H1 (cell line): ENCODE data around the gene ZNF277. TPM values are rescaled to one million over a fixed set of nuclear protein-coding genes. Genes with fewer than 3 reads are reported as not detected.
A peak's percentile ranks its signal among the peaks of the same experiment; 100 is the strongest.

Experiments used
- CTCF ChIA-PET: fragments of 300-600 bp; sonication (Branson Sonifier 250); formaldehyde crosslinking; loops from one replicate; lab custom pipeline; 2021; ENCODE audit not compliant: partially characterized antibody; lab: Charles Lee
- POLR2A ChIA-PET: fragments of 300-600 bp; sonication (Branson Sonifier 250); formaldehyde crosslinking; loops from one replicate; lab custom pipeline; 2021; ENCODE audit warnings: inconsistent platforms; ENCODE audit not compliant: partially characterized antibody; lab: Charles Lee
- DNase-seq, 2 experiments: peaks; one replicate each; pipeline versions ENCODE4 v3.0.0 to v3.0.0-alpha.2; 2010 to 2022; ENCODE audit warnings: low spot score in 2 of 2, low read depth in 1 of 2, mixed read lengths in 1 of 2
- FAIRE-seq: peaks from 2 replicates; lab custom pipeline; 2011; peaks lifted over from hg19 to GRCh38; lab: Jason Lieb, UNC
- H2AFZ ChIP-seq: 2 replicates; pipeline ENCODE4 v1.8.1; 2012; ENCODE audit warnings: low read length, inconsistent platforms
- H2AK5ac ChIP-seq: 2 replicates; pipeline ENCODE4 v1.6.1; 2013; ENCODE audit warnings: low read depth, low read length
- H2BK120ac ChIP-seq: replicated peaks from 2 replicates; pipeline ENCODE3; 2013; ENCODE audit warnings: low read depth, low read length, inconsistent platforms
- H2BK12ac ChIP-seq: 2 replicates; pipeline ENCODE4 v1.6.1; 2013; ENCODE audit warnings: low read depth, low read length
- H2BK15ac ChIP-seq: 2 replicates; pipeline ENCODE4 v1.6.1; 2013; ENCODE audit warnings: low read length
- H2BK20ac ChIP-seq: 2 replicates; pipeline ENCODE4 v1.6.1; 2013; ENCODE audit warnings: low read length
- H2BK5ac ChIP-seq: 2 replicates; pipeline ENCODE4 v1.6.1; 2013; ENCODE audit warnings: low read depth, low read length
- H3K14ac ChIP-seq: 2 replicates; pipeline ENCODE4 v1.6.1; 2013; ENCODE audit warnings: inconsistent platforms; ENCODE audit not compliant: insufficient read length
- H3K18ac ChIP-seq: 2 replicates; pipeline ENCODE4 v1.6.1; 2013; ENCODE audit warnings: low read length; ENCODE audit errors: extremely low read depth
- H3K23ac ChIP-seq: 2 replicates; pipeline ENCODE4 v1.6.1; 2013; ENCODE audit warnings: inconsistent platforms; ENCODE audit not compliant: insufficient read length
- H3K23me2 ChIP-seq: 2 replicates; pipeline ENCODE4 v1.6.1; 2013; ENCODE audit warnings: low read depth, low read length
- H3K27ac ChIP-seq: 2 replicates; pipeline ENCODE4 v1.6.1; 2011; ENCODE audit warnings: low read depth, low read length, inconsistent platforms
- H3K27me3 ChIP-seq, 4 experiments: replicated peaks in 1 of 4; 1 replicate in 1 of 4; 2 replicates in 3 of 4; pipeline versions ENCODE4 v1.6.1 to v1.8.1; 2011 to 2013; ENCODE audit warnings: low read length in 3 of 4, mild to moderate bottlenecking in 3 of 4, inconsistent platforms in 2 of 4, mixed read lengths in 2 of 4, moderate library complexity in 1 of 4; ENCODE audit not compliant: control insufficient read depth in 3 of 4, insufficient read depth in 3 of 4; ENCODE audit errors: extremely low read depth in 1 of 4
- H3K36me3 ChIP-seq, 4 experiments: 2 replicates each; pipeline versions ENCODE4 v1.6.1 to v1.8.1; 2011 to 2013; ENCODE audit warnings: mild to moderate bottlenecking in 4 of 4, low read length in 3 of 4, moderate library complexity in 2 of 4, control low read depth in 1 of 4, inconsistent platforms in 1 of 4; ENCODE audit not compliant: insufficient read depth in 4 of 4, control insufficient read depth in 2 of 4
- H3K4ac ChIP-seq: replicated peaks from 2 replicates; pipeline ENCODE3; 2013; ENCODE audit warnings: low read length, low read depth, mixed read lengths, inconsistent platforms; ENCODE audit not compliant: insufficient read length
- H3K4me1 ChIP-seq, 4 experiments: replicated peaks in 1 of 4; 1 replicate in 1 of 4; 2 replicates in 3 of 4; pipeline versions ENCODE4 v1.6.1 to v1.8.1; 2011 to 2013; ENCODE audit warnings: low read length in 3 of 4, inconsistent platforms in 2 of 4, mixed read lengths in 1 of 4; ENCODE audit not compliant: insufficient read depth in 4 of 4, control insufficient read depth in 3 of 4
- H3K4me2 ChIP-seq, 2 experiments: 2 replicates each; pipeline versions ENCODE4 v1.6.1 to v1.8.1; 2011 to 2013; ENCODE audit warnings: low read depth in 2 of 2, low read length in 2 of 2, control low read depth in 1 of 2, inconsistent platforms in 1 of 2, mild to moderate bottlenecking in 1 of 2; ENCODE audit not compliant: insufficient read depth in 1 of 2
- H3K4me3 ChIP-seq, 4 experiments: fragments of 200-600, 300-600 bp in 1 of 4; sonication (generic), shearing (Covaris generic), sonication (Bioruptor Twin) in 1 of 4; 2 replicates each; pipeline versions ENCODE4 v1.5.1 to v1.8.1; 2011 to 2016; ENCODE audit warnings: low read length in 4 of 4, low read depth in 3 of 4, control low read depth in 2 of 4, inconsistent platforms in 2 of 4, mild to moderate bottlenecking in 2 of 4, mixed read lengths in 1 of 4, moderate library complexity in 1 of 4; ENCODE audit not compliant: insufficient read depth in 2 of 4; ENCODE audit errors: extremely low read depth in 1 of 4
- H3K56ac ChIP-seq: replicated peaks from 2 replicates; pipeline ENCODE3; 2013; ENCODE audit warnings: low read depth, mild to moderate bottlenecking, mixed read lengths, low read length, inconsistent platforms; ENCODE audit not compliant: insufficient read length
- H3K79me1 ChIP-seq: 2 replicates; pipeline ENCODE4 v1.6.1; 2013; ENCODE audit warnings: low read depth, low read length, control low read depth
- H3K79me2 ChIP-seq, 2 experiments: 2 replicates each; pipeline versions ENCODE4 v1.6.1 to v1.8.1; 2012 to 2013; ENCODE audit warnings: low read length in 2 of 2, mild to moderate bottlenecking in 2 of 2, inconsistent platforms in 1 of 2; ENCODE audit not compliant: insufficient read depth in 2 of 2, control insufficient read depth in 1 of 2
- H3K9ac ChIP-seq, 4 experiments: replicated peaks in 1 of 4; 1 replicate in 1 of 4; 2 replicates in 3 of 4; pipeline versions ENCODE4 v1.6.1 to v1.8.1; 2011 to 2013; ENCODE audit warnings: low read depth in 3 of 4, low read length in 3 of 4, control low read depth in 2 of 4, mild to moderate bottlenecking in 2 of 4, moderate library complexity in 2 of 4, inconsistent platforms in 1 of 4; ENCODE audit errors: extremely low read depth in 1 of 4
- H3K9me3 ChIP-seq, 2 experiments: 2 replicates each; pipeline versions ENCODE4 v1.6.1 to v1.8.1; 2012 to 2013; ENCODE audit warnings: mild to moderate bottlenecking in 2 of 2, moderate library complexity in 2 of 2, control low read depth in 1 of 2, inconsistent platforms in 1 of 2, low read depth in 1 of 2, low read length in 1 of 2, mixed read lengths in 1 of 2; ENCODE audit not compliant: insufficient read depth in 2 of 2
- H4K20me1 ChIP-seq, 2 experiments: replicated peaks in 1 of 2; 2 replicates each; pipeline versions ENCODE3 to v1.8.1; 2011 to 2013; ENCODE audit warnings: inconsistent platforms in 2 of 2, low read length in 2 of 2, mild to moderate bottlenecking in 1 of 2; ENCODE audit not compliant: insufficient read depth in 2 of 2, control insufficient read depth in 1 of 2
- H4K5ac ChIP-seq: 2 replicates; pipeline ENCODE4 v1.6.1; 2013; ENCODE audit warnings: low read length, low read depth, mixed read lengths, inconsistent platforms; ENCODE audit not compliant: insufficient read length
- H4K8ac ChIP-seq: 2 replicates; pipeline ENCODE4 v1.8.0; 2013; ENCODE audit warnings: mild to moderate bottlenecking, moderate library complexity, low read length, inconsistent platforms; ENCODE audit not compliant: insufficient read depth; ENCODE audit errors: extremely low read depth
- H4K91ac ChIP-seq: replicated peaks from 2 replicates; pipeline ENCODE3; 2013; ENCODE audit warnings: low read length, mixed read lengths, inconsistent platforms; ENCODE audit not compliant: insufficient read length
- CBX5 ChIP-seq: fragments of 300-800, 300-1000 bp; sonication (generic); IDR thresholded peaks from 2 replicates; pipeline ENCODE4 v1.7.1; 2016; ENCODE audit warnings: antibody characterized with exemption, low read length, low read depth
- CBX8 ChIP-seq: fragments of 300-800, 300-1000 bp; sonication (generic); IDR thresholded peaks from 2 replicates; pipeline ENCODE4 v1.7.1; 2016; ENCODE audit warnings: low read depth, low read length, borderline replicate concordance
- CREB1 ChIP-seq: IDR thresholded peaks from 2 replicates; pipeline ENCODE4 v1.6.1; 2012; ENCODE audit warnings: inconsistent platforms
- EP300 ChIP-seq, 2 experiments: IDR thresholded peaks; 1 replicate in 1 of 2; 2 replicates in 1 of 2; pipeline ENCODE4 v1.6.1; 2011 to 2012; ENCODE audit warnings: low read depth in 2 of 2, low read length in 2 of 2, mild to moderate bottlenecking in 2 of 2, borderline replicate concordance in 1 of 2, inconsistent platforms in 1 of 2, moderate library complexity in 1 of 2
- GTF2F1 ChIP-seq: IDR thresholded peaks from 2 replicates; pipeline ENCODE4 v1.6.1; 2012; ENCODE audit warnings: low read depth, low read length, improper control_type of control experiment, borderline replicate concordance
- JUND ChIP-seq: IDR thresholded peaks from 2 replicates; pipeline ENCODE4 v1.6.1; 2011; ENCODE audit warnings: mild to moderate bottlenecking, improper control_type of control experiment, low read length
- MAFK ChIP-seq: IDR thresholded peaks from 2 replicates; pipeline ENCODE4 v1.6.1; 2012; ENCODE audit warnings: low read depth, mild to moderate bottlenecking, improper control_type of control experiment, low read length
- RFX5 ChIP-seq: IDR thresholded peaks from 2 replicates; pipeline ENCODE4 v1.6.1; 2011; ENCODE audit warnings: low read depth, low read length, improper control_type of control experiment, borderline replicate concordance
- RNF2 ChIP-seq: fragments of 200-900, 300-1000 bp; sonication (generic); IDR thresholded peaks from 2 replicates; pipeline ENCODE4 v1.7.1; 2016; ENCODE audit warnings: borderline replicate concordance, low read depth, mild to moderate bottlenecking, antibody characterized with exemption, low read length; ENCODE audit not compliant: poor library complexity, severe bottlenecking; ENCODE audit errors: missing control alignments
- TCF12 ChIP-seq: IDR thresholded peaks from 2 replicates; pipeline ENCODE4 v1.6.1; 2011; ENCODE audit warnings: low read depth, mild to moderate bottlenecking, low read length
- ZNF274 ChIP-seq: IDR thresholded peaks from 2 replicates; pipeline ENCODE4 v1.7.0; 2012; ENCODE audit warnings: low read length, borderline replicate concordance; ENCODE audit errors: extremely low read depth
- WGBS, 2 experiments: shearing (Covaris generic) in 1 of 2; methylation state at CpG; one replicate each; pipeline versions ENCODE4 v1.1.6 to v1.1.7; 2013 to 2015; ENCODE audit warnings: low lambda C conversion rate in 2 of 2, mixed read lengths in 2 of 2, inconsistent platforms in 1 of 2, low coverage in 1 of 2, missing lambda C conversion rate in 1 of 2; ENCODE audit not compliant: insufficient replicate concordance in 2 of 2, insufficient coverage in 1 of 2, insufficient read length in 1 of 2; ENCODE audit errors: extremely low coverage in 1 of 2, missing lambda C conversion rate in 1 of 2; 5-methylcytosine and 5-hydroxymethylcytosine counted together
- polyA plus RNA-seq, 7 experiments: library from polyadenylated mRNA; depleted of rRNA in 3 of 7; stranded (reverse) in 5 of 7; unstranded in 2 of 7; fragments of >200 nt in 5 of 7; fragments of 200-250 nt in 2 of 7; gene quantifications; 1 replicate in 5 of 7; 2 replicates in 1 of 7; 4 replicates in 1 of 7; pipeline versions ENCODE4 v1.2.1 to v1.2.3, GENCODE V29; 2011 to 2013; ENCODE audit warnings: missing spikeins in 2 of 7, mixed read lengths in 2 of 7
- total RNA-seq: library from RNA; stranded (reverse); fragmentation: NEBNext Ultra II Directional; extraction: Animal tissue kit (Norgen Biotek cat#: 25700); gene quantifications from 2 replicates; pipeline ENCODE4 v1.2.1, GENCODE V29; 2021

The ZNF277 gene
- total and polyA plus RNA-seq, 2 of the 8 experiments (the other 6 are each of a cell fraction or from before 2014, with no cell fraction given): 5.1 to 21.7 TPM

GRCh38 chr7:112252691-112253090 is 46.2 kb downstream of the ZNF277 start:
- H4K91ac ChIP-seq: no peak overlapping the region
- H2BK5ac ChIP-seq: no peak overlapping the region
- H3K4ac ChIP-seq: no peak overlapping the region
- WGBS, 2 experiments: 50% methylated on average over 3 of the region's 3 CpGs; no CpG with 5 or more reads in 1 of the 2 experiments
- H4K8ac ChIP-seq: no peak overlapping the region
- H2BK15ac ChIP-seq: no peak overlapping the region
- no peak overlapping the region for H2AK5ac ChIP-seq
- FAIRE-seq (peak; percentile 36), DNase-seq (no peak)
- H3K18ac ChIP-seq: no peak overlapping the region
- H3K27ac ChIP-seq: no peak overlapping the region
- H3K4me3 ChIP-seq: peak overlapping the region in 1 of 4 experiments; percentile 5; a peak in 1 of 8 replicates
- H3K27me3 ChIP-seq: peaks cover 2 to 31% (median 15%) of the 10 kb centered on the region in 4 experiments
- ChIA-PET POLR2A (no interaction called here), CTCF (interaction anchor here (0.8 kb wide), 1 partner anchor 181 kb away, joined by 3 read pairs; no protein-coding TSS in a partner anchor)
- no peak overlapping the region for H2BK20ac ChIP-seq
- H3K79me2 ChIP-seq: peaks cover 0 to 45% of the 10 kb centered on the region in 2 experiments; a peak in 2 of 4 replicates
- H3K9me3 ChIP-seq: no peaks in the 10 kb centered on the region
- H3K4me1 ChIP-seq: peaks cover 2 to 21% (median 15%) of the 10 kb centered on the region in 4 experiments; a peak in 4 of 7 replicates
- no peaks in the 10 kb centered on the region for H3K23me2 ChIP-seq
- no peak overlapping the region for H2AFZ ChIP-seq
- H3K23ac ChIP-seq: no peak overlapping the region
- H3K14ac ChIP-seq: no peak overlapping the region
- no peak overlapping the region for H2BK12ac ChIP-seq
- H3K36me3 ChIP-seq: no peaks in the 10 kb centered on the region
- no peak overlapping the region for H4K5ac ChIP-seq
- H3K9ac ChIP-seq: no peak overlapping the region
- no peaks in the 10 kb centered on the region for H3K79me1 ChIP-seq
- H3K4me2 ChIP-seq: 0 out of 4 replicates have a peak overlapping the region, but pooled peaks of 1 of the 2 experiments have one; percentile 1
- H4K20me1 ChIP-seq: peaks cover 6 to 8% of the 10 kb centered on the region in 2 experiments
- no peak overlapping the region for H3K56ac ChIP-seq
- no peak overlapping the region for H2BK120ac ChIP-seq
- TF ChIP-seq RFX5 (no peak), JUND (no peak), MAFK (no peak), GTF2F1 (no peak), EP300 (IDR thresholded peaks at IDR 0.05; ENCODE audit: borderline replicate concordance in 1 of 2, low read depth in 2 of 2, low read length in 2 of 2) (no peak), TCF12 (no peak), CBX5 (no peak), RNF2 (no peak), ZNF274 (no peak), CREB1 (no peak), CBX8 (no peak)
